CD4-positive, alpha-beta memory T cell (primary cell): Measurements from ENCODE around the gene CBX8. TPM values are rescaled to one million over a fixed set of nuclear protein-coding genes. Genes with fewer than 3 reads are reported as not detected.

Experiments
- CTCF ChIA-PET: fragments of 350-600 bp; sonication (Branson Sonifier 250); formaldehyde crosslinking; loops from one replicate; lab custom pipeline; 2021; ENCODE audit warnings: inconsistent platforms; ENCODE audit not compliant: partially characterized antibody; lab: Charles Lee
- POLR2A ChIA-PET: fragments of 350-600 bp; sonication (Branson Sonifier 250); formaldehyde crosslinking; loops from one replicate; lab custom pipeline; 2021; ENCODE audit not compliant: partially characterized antibody; lab: Charles Lee
- DNase-seq, 5 donors: peaks; one replicate each; pipeline versions ENCODE4 v3.0.0 to v3.0.0-alpha.2; 2020 to 2022; ENCODE audit warnings: mixed read lengths in 1 of 5
- H3K27ac ChIP-seq: one replicate; pipeline ENCODE4 v1.7.0; 2013; ENCODE audit warnings: low read depth, low read length
- H3K27me3 ChIP-seq: 2 replicates; pipeline ENCODE4 v1.7.0; 2013; ENCODE audit warnings: mild to moderate bottlenecking, low read length, moderate library complexity; ENCODE audit not compliant: insufficient read depth
- H3K36me3 ChIP-seq: 2 replicates; pipeline ENCODE4 v1.7.0; 2013; ENCODE audit warnings: mild to moderate bottlenecking, low read length, moderate library complexity; ENCODE audit not compliant: insufficient read depth
- H3K4me1 ChIP-seq: 2 replicates; pipeline ENCODE4 v1.7.0; 2013; ENCODE audit warnings: mild to moderate bottlenecking, low read length, moderate library complexity; ENCODE audit not compliant: insufficient read depth
- H3K4me3 ChIP-seq, 2 donors: one replicate each; pipeline ENCODE4 v1.7.0; 2013; ENCODE audit warnings: low read length in 2 of 2, mild to moderate bottlenecking in 1 of 2
- H3K9me3 ChIP-seq, 2 donors: one replicate each; pipeline ENCODE4 v1.7.0; 2013; ENCODE audit warnings: low read length in 2 of 2, control low read depth in 1 of 2; ENCODE audit not compliant: control insufficient read depth in 1 of 2
- H3K27ac Mint-ChIP-seq, 7 donors: one replicate each; pipeline ENCODE4 v1.8.0; 2020 to 2021; ENCODE audit warnings: mixed read lengths in 7 of 7, mild to moderate bottlenecking in 6 of 7, inconsistent platforms in 3 of 7, moderate library complexity in 3 of 7
- H3K27me3 Mint-ChIP-seq, 2 donors: one replicate each; pipeline ENCODE4 v1.8.0; 2020 to 2021; ENCODE audit warnings: mixed read lengths in 2 of 2
- H3K36me3 Mint-ChIP-seq, 2 donors: one replicate each; pipeline ENCODE4 v1.8.0; 2020 to 2021; ENCODE audit warnings: mixed read lengths in 2 of 2, inconsistent platforms in 1 of 2, mild to moderate bottlenecking in 1 of 2
- H3K4me1 Mint-ChIP-seq, 4 donors: one replicate each; pipeline ENCODE4 v1.8.0; 2020 to 2021; ENCODE audit warnings: mixed read lengths in 4 of 4, mild to moderate bottlenecking in 1 of 4
- H3K4me3 Mint-ChIP-seq, 8 donors: one replicate each; pipeline ENCODE4 v1.8.0; 2020 to 2021; ENCODE audit warnings: mixed read lengths in 8 of 8, mild to moderate bottlenecking in 7 of 8, moderate library complexity in 6 of 8, inconsistent platforms in 3 of 8
- H3K9me3 Mint-ChIP-seq, 8 donors: one replicate each; pipeline ENCODE4 v1.8.0; 2020 to 2021; ENCODE audit warnings: mixed read lengths in 8 of 8, mild to moderate bottlenecking in 5 of 8, inconsistent platforms in 3 of 8, moderate library complexity in 1 of 8
- intact Hi-C: fragments of 100-400 bp; cut with micrococcal nuclease; formaldehyde crosslinking; loops from one replicate; pipeline ENCODE4 v1.15.1; 2023
- polyA plus RNA-seq, 2 donors: library from polyadenylated mRNA; unstranded; fragments of 300-500 nt; fragmentation: Illumina TruSeq; gene quantifications; one replicate each; pipeline ENCODE4 v1.2.3, GENCODE V29; 2021
- total RNA-seq, 2 experiments: library from RNA; stranded (reverse); gene quantifications; one replicate each; pipeline ENCODE4 v1.2.3, GENCODE V29; 2021

Gene CBX8
- total and polyA plus RNA-seq, 4 experiments from 2014 or later, result 0.29 to 4.1 (median 1.6) TPM

GRCh38 chr17:79750650-79751545 is 46.0 kb downstream of the CBX8 start:
- no peaks in the 10 kb centered on the region for H3K9me3 ChIP-seq
- Mint-ChIP-seq H3K4me3 (no peak overlapping the region), H3K4me1 (peaks cover 5 to 18% (median 7%) of the 10 kb centered on the region in 4 donors), H3K9me3 (peaks cover 0 to 2% (median 0%) of the 10 kb centered on the region in 8 donors), H3K27ac (peak overlapping the region in 2 of 7 donors; percentile 13 to 25), H3K27me3 (peaks cover 25 to 42% of the 10 kb centered on the region in 2 donors), H3K36me3 (no peaks in the 10 kb centered on the region)
- H3K36me3 ChIP-seq, result no peaks in the 10 kb centered on the region
- no peak overlapping the region for H3K4me3 ChIP-seq
- H3K27ac ChIP-seq, result no peak overlapping the region
- DNase-seq, result no peak
- peaks cover 16% of the 10 kb centered on the region for H3K27me3 ChIP-seq
- ChIA-PET POLR2A (no interaction called here), CTCF (interaction anchor here (2.5 kb wide), 1 partner anchor 9 kb away, joined by 11 read pairs; no protein-coding TSS in a partner anchor)
- H3K4me1 ChIP-seq, result peaks cover 18% of the 10 kb centered on the region
- intact Hi-C loops, result no loop called here

GRCh38 chr17:79749958-79750357 is 46.9 kb downstream of the CBX8 start:
- intact Hi-C loops, result loop anchor here (10.0 kb wide), 1 partner anchor 65 kb away; no protein-coding TSS in a partner anchor
- H3K36me3 ChIP-seq, result no peaks in the 10 kb centered on the region
- DNase-seq, result no peak
- peaks cover 7 to 27% (median 12%) of the 10 kb centered on the region in 4 donors for H3K4me1 Mint-ChIP-seq
- H3K27ac Mint-ChIP-seq, result no peak overlapping the region
- POLR2A ChIA-PET, result no interaction called here
- H3K4me3 Mint-ChIP-seq, result peak overlapping the region in 1 of 8 donors; percentile 31
- H3K4me3 ChIP-seq, result no peak overlapping the region
- peaks cover 21% of the 10 kb centered on the region for H3K4me1 ChIP-seq
- no peaks in the 10 kb centered on the region for H3K36me3 Mint-ChIP-seq
- H3K27me3 ChIP-seq, result peaks cover 16% of the 10 kb centered on the region
- peaks cover 0 to 2% (median 0%) of the 10 kb centered on the region in 8 donors for H3K9me3 Mint-ChIP-seq
- no peak overlapping the region for H3K27ac ChIP-seq
- H3K9me3 ChIP-seq, result no peaks in the 10 kb centered on the region
- H3K27me3 Mint-ChIP-seq, result peaks cover 25 to 46% of the 10 kb centered on the region in 2 donors
- CTCF ChIA-PET, result no interaction called here

- Mint-ChIP-seq H3K36me3 (no peaks in the 10 kb centered on the region), H3K27me3 (peaks cover 25 to 42% of the 10 kb centered on the region in 2 donors), H3K27ac (no peak overlapping the region), H3K4me3 (no peak overlapping the region), H3K9me3 (peaks cover 0 to 2% (median 0%) of the 10 kb centered on the region in 8 donors), H3K4me1 (peaks cover 7 to 27% (median 12%) of the 10 kb centered on the region in 4 donors)
- Histone ChIP-seq H3K27me3 (peaks cover 16% of the 10 kb centered on the region), H3K27ac (no peak overlapping the region), H3K36me3 (no peaks in the 10 kb centered on the region), H3K4me3 (no peak overlapping the region), H3K4me1 (peaks cover 21% of the 10 kb centered on the region), H3K9me3 (no peaks in the 10 kb centered on the region)
- intact Hi-C loops, result loop anchor here (10.0 kb wide), 1 partner anchor 66 kb away; no protein-coding TSS in a partner anchor
- DNase-seq, result no peak
- CTCF ChIA-PET, result no interaction called here
- POLR2A ChIA-PET, result no interaction called here
Measured at GRCh38 chr17:79749156-79749815, 47.6 kb downstream of the CBX8 start.

GRCh38 chr17:79748295-79749099 is 48.4 kb downstream of the CBX8 start:
- Mint-ChIP-seq H3K9me3 (peaks cover 0 to 2% (median 0%) of the 10 kb centered on the region in 8 donors), H3K27ac (no peak overlapping the region), H3K4me1 (peaks cover 7 to 27% (median 12%) of the 10 kb centered on the region in 4 donors), H3K27me3 (peaks cover 25 to 40% of the 10 kb centered on the region in 2 donors), H3K36me3 (no peaks in the 10 kb centered on the region), H3K4me3 (no peak overlapping the region)
- no peaks in the 10 kb centered on the region for H3K36me3 ChIP-seq
- DNase-seq, result no peak
- peaks cover 21% of the 10 kb centered on the region for H3K4me1 ChIP-seq
- ChIA-PET POLR2A (no interaction called here), CTCF (no interaction called here)
- H3K27me3 ChIP-seq, result peaks cover 16% of the 10 kb centered on the region
- intact Hi-C loops, result loop anchor here (10.0 kb wide), 1 partner anchor 66 kb away; no protein-coding TSS in a partner anchor
- no peak overlapping the region for H3K27ac ChIP-seq
- no peak overlapping the region for H3K4me3 ChIP-seq
- no peaks in the 10 kb centered on the region for H3K9me3 ChIP-seq

- H3K27me3 Mint-ChIP-seq, result peaks cover 25 to 38% of the 10 kb centered on the region in 2 donors
- H3K9me3 ChIP-seq, result no peaks in the 10 kb centered on the region
- H3K9me3 Mint-ChIP-seq, result peaks cover 0 to 2% (median 0%) of the 10 kb centered on the region in 8 donors
- DNase-seq, result no peak
- intact Hi-C loops, result loop anchor here (10.0 kb wide), 1 partner anchor 67 kb away; no protein-coding TSS in a partner anchor
- ChIA-PET POLR2A (interaction anchor here (1.1 kb wide), 1 partner anchor 92 kb away, joined by 3 read pairs; no protein-coding TSS in a partner anchor), CTCF (interaction anchor here (2.5 kb wide), 1 partner anchor 243 kb away, joined by 18 read pairs; no protein-coding TSS in a partner anchor)
- H3K36me3 ChIP-seq, result no peaks in the 10 kb centered on the region
- H3K4me1 ChIP-seq, result peaks cover 21% of the 10 kb centered on the region
- no peak overlapping the region for H3K27ac ChIP-seq
- no peak overlapping the region for H3K4me3 ChIP-seq
- no peaks in the 10 kb centered on the region for H3K36me3 Mint-ChIP-seq
- H3K4me1 Mint-ChIP-seq, result peaks cover 7 to 27% (median 12%) of the 10 kb centered on the region in 4 donors
- no peak overlapping the region for H3K27ac Mint-ChIP-seq
- H3K4me3 Mint-ChIP-seq, result peak overlapping the region in 6 of 8 donors; percentile 12 to 75 (median 58)
- peaks cover 16% of the 10 kb centered on the region for H3K27me3 ChIP-seq
Measured at GRCh38 chr17:79747508-79748294, 49.2 kb downstream of the CBX8 start.
